ENCODE measurements around the gene HDGF. TPM values are rescaled to one million over a fixed set of nuclear protein-coding genes. Genes with fewer than 3 reads are reported as not detected.

Gene HDGF
- total RNA-seq, 1 donor, result 177 TPM

- H4K20me1 ChIP-seq (ENCODE audit: insufficient read depth, low read length), result peaks cover 25% of the 10 kb centered on the region
- DNase-seq (ENCODE audit: insufficient read length, low spot score, missing footprints), result no peak
- peaks cover 7% of the 10 kb centered on the region for H3K79me2 ChIP-seq (ENCODE audit: insufficient read depth, low read length)
- no peak overlapping the region for H3K27ac ChIP-seq (ENCODE audit: low read depth, low read length)
- H3K4me2 ChIP-seq (ENCODE audit: insufficient read depth, low read length), result no peak overlapping the region
- no peak overlapping the region for H3K4me3 ChIP-seq (ENCODE audit: insufficient read depth, low read length)
- peaks cover 83% of the 10 kb centered on the region for H3K36me3 ChIP-seq (ENCODE audit: insufficient read depth, low read length)
- H3K9me3 ChIP-seq (ENCODE audit: low read depth, low read length), result no peaks in the 10 kb centered on the region
- H3K4me1 ChIP-seq (ENCODE audit: insufficient read depth, low read length), result peaks cover 22% of the 10 kb centered on the region
- no peak overlapping the region for H2AFZ ChIP-seq (ENCODE audit: low read length)
- no peak for TF ChIP-seq CTCF (IDR thresholded peaks at IDR 0.05; ENCODE audit: extremely low read depth, low read depth, low read length)
- H3K27me3 ChIP-seq (ENCODE audit: insufficient read depth, low read length), result no peaks in the 10 kb centered on the region
Measured at GRCh38 chr1:156795374-156795733, 43.9 kb upstream of the HDGF start.

- Histone ChIP-seq H3K27ac (ENCODE audit: low read depth, low read length) (peak overlapping the region; percentile 17), H3K4me1 (ENCODE audit: insufficient read depth, low read length) (peaks cover 22% of the 10 kb centered on the region), H2AFZ (ENCODE audit: low read length) (no peak overlapping the region), H3K4me3 (ENCODE audit: insufficient read depth, low read length) (no peak overlapping the region), H3K79me2 (ENCODE audit: insufficient read depth, low read length) (peaks cover 12% of the 10 kb centered on the region), H3K27me3 (ENCODE audit: insufficient read depth, low read length) (no peaks in the 10 kb centered on the region), H4K20me1 (ENCODE audit: insufficient read depth, low read length) (peaks cover 30% of the 10 kb centered on the region), H3K4me2 (ENCODE audit: insufficient read depth, low read length) (no peak overlapping the region), H3K36me3 (ENCODE audit: insufficient read depth, low read length) (peaks cover 77% of the 10 kb centered on the region), H3K9me3 (ENCODE audit: low read depth, low read length) (no peaks in the 10 kb centered on the region)
- TF ChIP-seq CTCF (IDR thresholded peaks at IDR 0.05; ENCODE audit: extremely low read depth, low read depth, low read length), result no peak
- no peak for DNase-seq (ENCODE audit: insufficient read length, low spot score, missing footprints)
Measured at GRCh38 chr1:156794506-156795373, 43.3 kb upstream of the HDGF start.

GRCh38 chr1:156789621-156790318, 38.3 kb upstream of the HDGF start:
- peaks cover 45% of the 10 kb centered on the region for H3K79me2 ChIP-seq (ENCODE audit: insufficient read depth, low read length)
- H3K9me3 ChIP-seq (ENCODE audit: low read depth, low read length), result no peaks in the 10 kb centered on the region
- TF ChIP-seq CTCF (IDR thresholded peaks at IDR 0.05; ENCODE audit: extremely low read depth, low read depth, low read length), result no peak
- peaks cover 64% of the 10 kb centered on the region for H3K36me3 ChIP-seq (ENCODE audit: insufficient read depth, low read length)
- H3K4me1 ChIP-seq (ENCODE audit: insufficient read depth, low read length), result peaks cover 8% of the 10 kb centered on the region
- H3K27ac ChIP-seq (ENCODE audit: low read depth, low read length), result no peak overlapping the region
- DNase-seq (ENCODE audit: insufficient read length, low spot score, missing footprints), result no peak
- no peak overlapping the region for H2AFZ ChIP-seq (ENCODE audit: low read length)
- H3K27me3 ChIP-seq (ENCODE audit: insufficient read depth, low read length), result no peaks in the 10 kb centered on the region
- H4K20me1 ChIP-seq (ENCODE audit: insufficient read depth, low read length), result peaks cover 23% of the 10 kb centered on the region
- H3K4me2 ChIP-seq (ENCODE audit: insufficient read depth, low read length), result no peak overlapping the region
- H3K4me3 ChIP-seq (ENCODE audit: insufficient read depth, low read length), result no peak overlapping the region

GRCh38 chr1:156788136-156788535, 36.7 kb upstream of the HDGF start:
- Histone ChIP-seq H3K4me3 (ENCODE audit: insufficient read depth, low read length) (no peak overlapping the region), H3K36me3 (ENCODE audit: insufficient read depth, low read length) (peaks cover 61% of the 10 kb centered on the region), H3K79me2 (ENCODE audit: insufficient read depth, low read length) (peaks cover 56% of the 10 kb centered on the region), H3K27me3 (ENCODE audit: insufficient read depth, low read length) (no peaks in the 10 kb centered on the region), H4K20me1 (ENCODE audit: insufficient read depth, low read length) (peaks cover 26% of the 10 kb centered on the region), H3K4me2 (ENCODE audit: insufficient read depth, low read length) (no peak overlapping the region), H3K9me3 (ENCODE audit: low read depth, low read length) (no peaks in the 10 kb centered on the region), H2AFZ (ENCODE audit: low read length) (no peak overlapping the region), H3K27ac (ENCODE audit: low read depth, low read length) (no peak overlapping the region), H3K4me1 (ENCODE audit: insufficient read depth, low read length) (no peaks in the 10 kb centered on the region)
- TF ChIP-seq CTCF (IDR thresholded peaks at IDR 0.05; ENCODE audit: extremely low read depth, low read depth, low read length), result no peak
- no peak for DNase-seq (ENCODE audit: insufficient read length, low spot score, missing footprints)

Measured in osteoblast (primary cell).